HEK293 (cell line): ENCODE measurements around the gene CRYBG2.
A peak's percentile ranks its signal among the peaks of the same experiment; 100 is the strongest.

Experiments used
- AEBP2 ChIP-seq: fragments of 450-650 bp; formaldehyde crosslinking; IDR thresholded peaks from 2 replicates; pipeline ENCODE4 v1.5.1; 2016; ENCODE audit warnings: missing biosample characterization, missing genetic modification characterization, borderline replicate concordance
- CTCF ChIP-seq: fragments of 450-650 bp; formaldehyde crosslinking; IDR thresholded peaks from 2 replicates; pipeline ENCODE4 v1.5.1; 2016; ENCODE audit warnings: missing biosample characterization, missing genetic modification characterization
- GLIS1 ChIP-seq: fragments of 450-650 bp; formaldehyde crosslinking; IDR thresholded peaks from 2 replicates; pipeline ENCODE4 v1.5.1; 2016; ENCODE audit warnings: missing biosample characterization, missing genetic modification characterization
- HOXD13 ChIP-seq: sonication (generic); formaldehyde crosslinking; IDR thresholded peaks from 2 replicates; pipeline ENCODE4 v1.8.0; 2022; ENCODE audit warnings: missing genetic modification reagents, borderline replicate concordance
- INSM2 ChIP-seq: fragments of 450-650 bp; formaldehyde crosslinking; IDR thresholded peaks from 2 replicates; pipeline ENCODE4 v1.5.1; 2016; ENCODE audit warnings: missing biosample characterization, missing genetic modification characterization
- KLF16 ChIP-seq: fragments of 450-650 bp; formaldehyde crosslinking; IDR thresholded peaks from 2 replicates; pipeline ENCODE4 v1.5.1; 2017; ENCODE audit warnings: missing biosample characterization, missing genetic modification characterization
- PBX3 ChIP-seq: sonication (generic); formaldehyde crosslinking; IDR thresholded peaks from 2 replicates; pipeline ENCODE4 v1.8.1; 2022; ENCODE audit warnings: mild to moderate bottlenecking, moderate library complexity, missing genetic modification reagents
- SCRT2 ChIP-seq: fragments of 450-650 bp; formaldehyde crosslinking; IDR thresholded peaks from 2 replicates; pipeline ENCODE4 v1.5.1; 2016; ENCODE audit warnings: missing biosample characterization, missing genetic modification characterization
- SP7 ChIP-seq: fragments of 450-650 bp; formaldehyde crosslinking; IDR thresholded peaks from 2 replicates; pipeline ENCODE4 v1.5.1; 2016; ENCODE audit warnings: missing biosample characterization, missing genetic modification characterization
- TCF7L2 ChIP-seq: IDR thresholded peaks from 2 replicates; pipeline ENCODE4 v1.6.1; 2011; ENCODE audit warnings: low read depth, mild to moderate bottlenecking, inconsistent platforms, low read length, moderate library complexity, borderline replicate concordance
- YY2 ChIP-seq: fragments of 450-650 bp; formaldehyde crosslinking; IDR thresholded peaks from 2 replicates; pipeline ENCODE4 v1.5.1; 2016; ENCODE audit warnings: missing biosample characterization, missing genetic modification characterization
- ZBTB20 ChIP-seq: fragments of 450-650 bp; formaldehyde crosslinking; IDR thresholded peaks from 2 replicates; pipeline ENCODE4 v1.5.1; 2016; ENCODE audit warnings: missing biosample characterization, missing genetic modification characterization
- ZBTB8A ChIP-seq: fragments of 450-650 bp; formaldehyde crosslinking; IDR thresholded peaks from 2 replicates; pipeline ENCODE4 v1.5.1; 2016; ENCODE audit warnings: missing biosample characterization, missing genetic modification characterization
- ZNF133 ChIP-seq: fragments of 450-650 bp; formaldehyde crosslinking; IDR thresholded peaks from 2 replicates; pipeline ENCODE4 v1.5.1; 2016; ENCODE audit warnings: missing biosample characterization, missing genetic modification characterization
- ZNF148 ChIP-seq: fragments of 450-650 bp; formaldehyde crosslinking; IDR thresholded peaks from 2 replicates; pipeline ENCODE4 v1.5.0; 2017; ENCODE audit warnings: missing biosample characterization, missing genetic modification characterization, borderline replicate concordance
- ZNF155 ChIP-seq: fragments of 450-650 bp; formaldehyde crosslinking; IDR thresholded peaks from 2 replicates; pipeline ENCODE4 v1.5.1; 2016; ENCODE audit warnings: missing biosample characterization, missing genetic modification characterization
- ZNF174 ChIP-seq: fragments of 450-650 bp; formaldehyde crosslinking; IDR thresholded peaks from 2 replicates; pipeline ENCODE4 v1.5.0; 2017; ENCODE audit warnings: missing biosample characterization, mild to moderate bottlenecking, missing genetic modification characterization
- ZNF266 ChIP-seq: fragments of 450-650 bp; formaldehyde crosslinking; IDR thresholded peaks from 2 replicates; pipeline ENCODE4 v1.5.1; 2016; ENCODE audit warnings: missing biosample characterization, missing genetic modification characterization, low read depth
- ZNF335 ChIP-seq: fragments of 450-650 bp; formaldehyde crosslinking; conservative IDR thresholded peaks from 2 replicates; pipeline ENCODE4 v1.5.1; 2016; ENCODE audit warnings: missing biosample characterization, missing genetic modification characterization
- ZNF394 ChIP-seq: fragments of 450-650 bp; formaldehyde crosslinking; IDR thresholded peaks from 2 replicates; pipeline ENCODE4 v1.5.1; 2016; ENCODE audit warnings: missing biosample characterization, missing genetic modification characterization, mild to moderate bottlenecking, moderate library complexity, borderline replicate concordance
- ZNF398 ChIP-seq: fragments of 450-650 bp; formaldehyde crosslinking; IDR thresholded peaks from 2 replicates; pipeline ENCODE4 v1.5.1; 2017; ENCODE audit warnings: missing biosample characterization, missing genetic modification characterization
- ZNF501 ChIP-seq: fragments of 450-650 bp; formaldehyde crosslinking; IDR thresholded peaks from 2 replicates; pipeline ENCODE4 v1.5.1; 2016; ENCODE audit warnings: missing biosample characterization, missing genetic modification characterization
- ZNF580 ChIP-seq: fragments of 450-650 bp; formaldehyde crosslinking; IDR thresholded peaks from 2 replicates; pipeline ENCODE4 v1.5.1; 2016; ENCODE audit warnings: missing biosample characterization, missing genetic modification characterization
- ZNF645 ChIP-seq: fragments of 450-650 bp; formaldehyde crosslinking; IDR thresholded peaks from 2 replicates; pipeline ENCODE4; 2016; ENCODE audit warnings: missing biosample characterization, missing genetic modification characterization
- ZNF747 ChIP-seq: fragments of 450-650 bp; formaldehyde crosslinking; IDR thresholded peaks from 2 replicates; pipeline ENCODE4 v1.5.1; 2016; ENCODE audit warnings: missing biosample characterization, missing genetic modification characterization
- ZNF76 ChIP-seq: fragments of 450-650 bp; formaldehyde crosslinking; IDR thresholded peaks from 2 replicates; pipeline ENCODE4; 2016; ENCODE audit warnings: low read depth, missing biosample characterization, missing genetic modification characterization, borderline replicate concordance
- ZSCAN16 ChIP-seq: fragments of 450-650 bp; formaldehyde crosslinking; IDR thresholded peaks from 2 replicates; pipeline ENCODE4 v1.5.1; 2016; ENCODE audit warnings: missing biosample characterization, missing genetic modification characterization

Gene CRYBG2

GRCh38 chr1:26306290-26307229 lies 47.4 kb downstream of the CRYBG2 start, which contains the start of gene UBXN11 (continued):
- TF ChIP-seq SP7 (peak; percentile 26; the same call in 1 of the 2 replicates), GLIS1 (tag by site-specific recombination) (peak; percentile 41; the same call in 1 of the 2 replicates), ZNF394 (no peak), INSM2 (tag by site-specific recombination) (no peak), CTCF (tag by site-specific recombination) (peak; percentile 32; the same call in 1 of the 2 replicates), KLF16 (no peak), ZNF266 (no peak), ZNF501 (peak; percentile 69; the same call in 1 of the 2 replicates), YY2 (tag by site-specific recombination) (peak; percentile 92), AEBP2 (tag by site-specific recombination) (no peak), ZNF148 (no peak), ZNF580 (tag by site-specific recombination) (0 out of 2 replicates have a peak, but pooled peaks have one; percentile 23), TCF7L2 (no peak), ZSCAN16 (no peak), ZBTB20 (tag by site-specific recombination) (no peak), ZNF398 (peak; percentile 42), HOXD13 (CRISPR knock-in tag) (no peak), ZNF76 (peak; percentile 82), SCRT2 (tag by site-specific recombination) (no peak), ZNF174 (tag by site-specific recombination) (no peak), ZNF155 (tag by site-specific recombination) (no peak), ZNF335 (tag by site-specific recombination) (peak; percentile 68), ZBTB8A (tag by site-specific recombination) (no peak), PBX3 (CRISPR knock-in tag) (no peak), ZNF645 (tag by site-specific recombination) (no peak), ZNF747 (tag by site-specific recombination) (no peak), ZNF133 (tag by site-specific recombination) (no peak)
